ENCODE results near the gene MKNK2. TPM values are rescaled to one million over a fixed set of nuclear protein-coding genes. Genes with fewer than 3 reads are reported as not detected.

Gene MKNK2
- total RNA-seq, 1 donor from 2014 or later = 81.3 TPM

- Mint-ChIP-seq H3K4me1 (ENCODE audit: unreplicated experiment) (peaks cover 11% of the 10 kb centered on the region), H3K27me3 (ENCODE audit: unreplicated experiment) (no peaks in the 10 kb centered on the region), H3K36me3 (ENCODE audit: unreplicated experiment) (no peaks in the 10 kb centered on the region), H3K9me3 (ENCODE audit: unreplicated experiment) (no peaks in the 10 kb centered on the region), H3K27ac (ENCODE audit: unreplicated experiment) (no peak overlapping the region), H3K4me3 (ENCODE audit: unreplicated experiment) (no peak overlapping the region)
- DNase-seq (ENCODE audit: extremely low spot score, unreplicated experiment) = no peak
- TF ChIP-seq CTCF (IDR thresholded peaks at IDR 0.05) = no peak
Measured at GRCh38 chr19:2018752-2019151, 32.3 kb downstream of the MKNK2 start.

- Mint-ChIP-seq H3K4me1 (ENCODE audit: unreplicated experiment) (peaks cover 18% of the 10 kb centered on the region), H3K4me3 (ENCODE audit: unreplicated experiment) (peak overlapping the region; percentile 69), H3K27ac (ENCODE audit: unreplicated experiment) (peak overlapping the region; percentile 14), H3K9me3 (ENCODE audit: unreplicated experiment) (no peaks in the 10 kb centered on the region), H3K27me3 (ENCODE audit: unreplicated experiment) (no peaks in the 10 kb centered on the region), H3K36me3 (ENCODE audit: unreplicated experiment) (peaks cover 3% of the 10 kb centered on the region)
- no peak for TF ChIP-seq CTCF (IDR thresholded peaks at IDR 0.05)
- no peak for DNase-seq (ENCODE audit: extremely low spot score, unreplicated experiment)
Measured at GRCh38 chr19:2016041-2016807, 34.8 kb downstream of the MKNK2 start.

- TF ChIP-seq CTCF (IDR thresholded peaks at IDR 0.05) = no peak
- H3K36me3 Mint-ChIP-seq (ENCODE audit: unreplicated experiment) = peaks cover 7% of the 10 kb centered on the region
- H3K4me3 Mint-ChIP-seq (ENCODE audit: unreplicated experiment) = peak within 1 kb of the TSS; percentile 69
- H3K27me3 Mint-ChIP-seq (ENCODE audit: unreplicated experiment) = no peaks in the 10 kb centered on the region
- no peak for DNase-seq (ENCODE audit: extremely low spot score, unreplicated experiment)
- H3K27ac Mint-ChIP-seq (ENCODE audit: unreplicated experiment) = peak within 1 kb of the TSS; percentile 14
- H3K4me1 Mint-ChIP-seq (ENCODE audit: unreplicated experiment) = peaks cover 18% of the 10 kb centered on the region
- H3K9me3 Mint-ChIP-seq (ENCODE audit: unreplicated experiment) = no peaks in the 10 kb centered on the region
Measured at GRCh38 chr19:2015608-2015950, 35.5 kb downstream of the MKNK2 start, which contains the start of gene BTBD2. Gene BTBD2, minus strand, starts transcription at chr19:2015714. Its CDS starts 11 bp downstream, at chr19:2015703.

GRCh38 chr19:2014731-2015607 is 36.1 kb downstream of the MKNK2 start:
- DNase-seq (ENCODE audit: extremely low spot score, unreplicated experiment) = no peak
- peaks cover 18% of the 10 kb centered on the region for H3K4me1 Mint-ChIP-seq (ENCODE audit: unreplicated experiment)

More at GRCh38 chr19:2014731-2015607, 36.1 kb downstream of the MKNK2 start:
- no peak for TF ChIP-seq CTCF (IDR thresholded peaks at IDR 0.05)
- peaks cover 7% of the 10 kb centered on the region for H3K36me3 Mint-ChIP-seq (ENCODE audit: unreplicated experiment)
- peak overlapping the region; percentile 63 for H3K4me3 Mint-ChIP-seq (ENCODE audit: unreplicated experiment)
- no peaks in the 10 kb centered on the region for H3K27me3 Mint-ChIP-seq (ENCODE audit: unreplicated experiment)
- H3K9me3 Mint-ChIP-seq (ENCODE audit: unreplicated experiment) = no peaks in the 10 kb centered on the region
- no peak overlapping the region for H3K27ac Mint-ChIP-seq (ENCODE audit: unreplicated experiment)

Data from osteocyte (in vitro differentiated cells).